RKO (cell line): ENCODE data around the gene AKAP5.
A peak's percentile ranks its signal among the peaks of the same experiment; 100 is the strongest.

Experiments used
- DNase-seq: peaks from one replicate; pipeline ENCODE4 v3.0.0-alpha.2; 2016; ENCODE audit warnings: low spot score

Gene AKAP5, protein sequence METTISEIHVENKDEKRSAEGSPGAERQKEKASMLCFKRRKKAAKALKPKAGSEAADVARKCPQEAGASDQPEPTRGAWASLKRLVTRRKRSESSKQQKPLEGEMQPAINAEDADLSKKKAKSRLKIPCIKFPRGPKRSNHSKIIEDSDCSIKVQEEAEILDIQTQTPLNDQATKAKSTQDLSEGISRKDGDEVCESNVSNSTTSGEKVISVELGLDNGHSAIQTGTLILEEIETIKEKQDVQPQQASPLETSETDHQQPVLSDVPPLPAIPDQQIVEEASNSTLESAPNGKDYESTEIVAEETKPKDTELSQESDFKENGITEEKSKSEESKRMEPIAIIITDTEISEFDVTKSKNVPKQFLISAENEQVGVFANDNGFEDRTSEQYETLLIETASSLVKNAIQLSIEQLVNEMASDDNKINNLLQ

DNA sequence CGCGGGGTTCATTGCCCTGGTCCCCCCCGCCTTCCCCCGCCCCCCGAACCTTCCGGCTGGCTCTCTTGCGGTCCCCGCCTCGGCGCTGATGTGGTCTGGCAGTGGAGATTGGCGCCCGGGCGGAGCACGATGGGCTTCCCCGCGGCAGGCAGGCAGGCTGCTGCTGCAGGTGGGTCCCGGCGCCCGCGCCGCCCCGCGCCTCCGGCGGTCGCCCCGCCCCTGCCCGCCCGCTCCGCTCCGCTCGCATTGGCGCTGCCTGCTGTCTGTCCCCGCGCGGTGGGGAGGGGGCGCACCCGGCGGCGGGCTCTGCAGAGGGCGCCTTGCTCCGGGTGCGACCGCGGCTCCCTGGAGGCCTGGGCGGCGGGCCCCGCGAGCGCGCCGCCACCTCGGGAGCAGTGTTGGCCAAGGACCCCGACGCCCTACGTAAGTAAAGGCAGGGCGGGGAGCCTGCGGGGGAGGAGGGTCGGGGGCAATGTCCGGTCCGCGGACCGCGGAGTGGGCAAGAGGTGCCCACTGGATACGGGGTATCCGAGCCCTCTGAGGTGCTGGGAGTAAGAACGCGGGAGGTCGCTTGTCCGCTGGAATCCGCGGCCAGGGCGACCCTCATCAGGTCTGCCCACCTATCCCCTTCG, at the start of gene AKAP5:
AKAP5 (plus strand) TSS at position 309 of the 632 bp plus-strand sequence. CDS start 2,896 bp downstream, outside the sequence.
- peak; percentile 40 for DNase-seq

DNA sequence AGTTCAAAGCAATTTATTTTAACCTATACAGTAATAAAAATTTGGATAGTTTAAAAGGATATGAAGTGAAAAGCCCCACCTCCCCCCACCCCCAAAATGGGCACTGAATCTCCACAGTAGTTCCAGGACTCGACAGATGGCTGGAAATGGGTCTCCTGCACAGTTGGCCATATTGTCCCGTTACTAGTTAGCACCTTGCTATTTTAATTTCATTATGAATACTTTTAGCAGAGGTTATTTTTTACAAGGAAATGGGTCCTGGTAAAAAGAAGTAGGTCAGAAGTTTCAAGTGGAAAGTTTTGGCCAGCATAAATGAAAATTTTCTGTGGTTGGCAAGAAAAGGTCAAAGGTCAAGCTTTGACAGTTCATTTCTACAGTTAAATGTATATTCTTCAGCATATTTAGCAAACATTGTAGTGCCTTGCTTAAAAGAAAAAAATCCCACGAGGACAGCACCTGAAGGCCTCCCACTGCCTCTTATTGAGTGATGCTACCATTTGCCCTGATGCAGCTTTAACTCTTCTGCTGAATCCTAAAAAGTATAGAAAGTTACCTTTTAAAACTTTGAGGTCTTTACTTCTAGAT, 48.9 kb upstream of the AKAP5 start:
- no peak for DNase-seq

DNA sequence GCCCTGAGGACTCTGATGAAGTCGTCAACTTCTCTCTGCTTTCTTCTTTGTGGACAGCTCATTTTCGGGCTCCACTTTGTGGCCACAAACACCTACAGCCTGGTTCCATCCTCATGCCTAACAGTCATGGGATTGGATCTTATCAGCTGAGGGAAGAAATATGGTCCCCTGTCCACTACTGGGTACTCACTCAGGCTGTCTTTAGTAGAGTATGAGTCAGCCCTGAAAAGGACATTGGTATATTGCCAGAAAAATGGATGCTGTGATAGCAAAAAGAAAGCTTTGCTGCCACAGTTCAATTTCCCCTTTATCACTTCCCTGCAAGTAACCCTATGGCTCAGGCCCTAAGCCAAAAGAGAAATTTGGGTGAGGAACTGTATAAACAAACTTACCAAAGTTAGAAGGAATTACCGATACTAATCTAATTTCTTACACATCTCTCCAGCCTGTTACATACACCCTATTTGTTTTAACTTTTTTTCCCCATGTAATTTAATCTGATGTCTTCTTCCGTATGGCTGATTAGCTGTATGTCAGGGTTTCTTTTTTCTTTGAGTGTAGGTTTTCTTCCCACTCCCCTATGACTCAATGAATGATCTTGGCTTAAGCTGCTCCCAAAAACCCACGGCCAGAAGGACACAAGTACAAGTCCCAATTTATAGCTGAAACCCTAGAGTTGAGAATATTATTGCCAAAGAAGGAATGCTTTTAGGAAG, 48.1 kb upstream of the AKAP5 start:
- no peak for DNase-seq

DNA sequence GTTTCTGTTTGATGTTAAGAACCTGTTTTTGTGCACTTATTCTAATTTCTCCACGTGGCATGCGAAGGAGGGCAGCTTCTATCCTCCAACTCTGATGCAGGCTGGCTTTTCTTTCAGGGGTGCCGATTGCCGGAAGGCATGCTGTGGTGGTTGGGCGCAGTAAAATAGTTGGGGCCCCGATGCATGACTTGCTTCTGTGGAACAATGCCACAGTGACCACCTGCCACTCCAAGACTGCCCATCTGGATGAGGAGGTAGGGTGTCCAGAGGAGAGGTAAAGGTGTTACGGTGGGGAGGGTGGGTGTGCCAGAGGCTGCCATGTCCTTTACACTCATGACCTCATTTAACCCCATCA, 47.6 kb upstream of the AKAP5 start:
- DNase-seq, result no peak

DNA sequence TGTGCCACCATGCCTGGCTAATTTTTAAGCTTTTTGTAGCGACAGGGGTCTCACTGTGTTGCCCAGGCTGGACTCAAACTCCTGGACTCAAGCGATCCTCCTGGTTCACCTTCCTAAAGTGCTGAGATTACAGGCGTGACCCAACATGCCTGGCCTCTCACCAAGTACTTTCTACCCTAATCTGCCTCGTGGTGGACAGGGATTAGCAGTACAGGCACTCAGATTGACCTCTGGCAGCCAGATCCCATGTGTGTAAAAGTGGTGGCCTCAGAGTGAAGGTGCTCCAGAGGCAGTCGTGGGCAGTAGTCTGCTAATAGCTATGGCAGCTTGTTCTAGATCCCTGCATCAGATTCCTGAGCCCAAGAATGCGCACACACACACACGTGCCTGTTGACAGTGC, 46.3 kb upstream of the AKAP5 start:
- no peak for DNase-seq

DNA sequence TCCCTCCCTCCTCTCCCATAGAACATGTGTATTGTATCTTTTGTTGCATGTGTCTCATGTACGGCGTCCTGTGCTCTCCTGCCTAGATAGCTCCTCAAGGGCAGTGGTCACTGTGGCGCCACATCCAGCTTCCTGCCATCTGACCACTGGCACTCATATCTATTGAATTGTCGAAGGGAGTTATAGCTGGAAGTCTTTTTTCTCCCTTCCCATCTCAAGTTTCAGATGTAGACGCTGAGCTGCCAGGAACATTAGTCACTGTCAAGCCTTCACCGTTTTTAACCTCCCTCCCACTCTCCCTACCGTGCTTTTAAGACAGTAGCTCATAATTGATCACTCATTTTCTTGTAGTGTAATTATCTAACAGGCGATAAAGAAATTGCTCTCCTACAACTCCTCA, 44.1 kb upstream of the AKAP5 start:
- DNase-seq, result no peak

DNA sequence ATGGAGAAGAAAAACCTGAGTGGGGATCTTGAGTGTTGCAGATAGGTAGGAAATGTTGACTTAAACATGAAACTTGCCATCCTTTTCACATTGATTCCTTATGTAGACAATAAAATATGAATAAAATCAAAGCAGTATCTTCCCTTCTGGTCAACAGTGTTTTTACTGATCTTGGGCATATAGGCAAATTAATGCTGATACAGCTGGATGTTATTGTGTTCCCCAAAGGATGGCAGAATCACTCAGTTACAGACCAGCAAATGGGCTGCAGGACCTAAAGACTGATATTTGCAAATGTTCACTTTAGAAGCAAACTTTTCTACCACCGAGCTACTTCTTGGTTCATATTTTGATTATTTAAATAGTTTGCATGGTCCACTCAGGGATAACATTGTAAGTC, 43.3 kb upstream of the AKAP5 start:
- no peak for DNase-seq

DNA sequence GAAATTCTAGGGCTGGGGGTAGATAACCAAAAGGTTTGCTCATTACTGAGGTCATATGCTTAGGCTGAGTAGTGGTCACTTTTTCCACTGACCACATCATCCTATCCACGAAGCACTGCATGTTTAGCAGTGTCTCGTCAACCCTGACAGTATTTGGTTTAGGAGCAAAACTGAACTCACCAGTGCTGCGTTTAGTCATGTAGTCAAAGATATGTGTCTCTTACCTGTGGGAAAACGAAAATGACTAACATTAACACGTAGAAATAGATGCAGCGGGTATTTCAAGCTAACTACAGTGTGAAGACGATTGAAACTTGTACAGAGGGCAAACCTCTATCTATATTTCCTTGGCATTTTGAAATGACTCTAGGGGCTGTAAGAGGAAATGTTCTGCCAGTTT, 42.5 kb upstream of the AKAP5 start:
- no peak for DNase-seq

DNA sequence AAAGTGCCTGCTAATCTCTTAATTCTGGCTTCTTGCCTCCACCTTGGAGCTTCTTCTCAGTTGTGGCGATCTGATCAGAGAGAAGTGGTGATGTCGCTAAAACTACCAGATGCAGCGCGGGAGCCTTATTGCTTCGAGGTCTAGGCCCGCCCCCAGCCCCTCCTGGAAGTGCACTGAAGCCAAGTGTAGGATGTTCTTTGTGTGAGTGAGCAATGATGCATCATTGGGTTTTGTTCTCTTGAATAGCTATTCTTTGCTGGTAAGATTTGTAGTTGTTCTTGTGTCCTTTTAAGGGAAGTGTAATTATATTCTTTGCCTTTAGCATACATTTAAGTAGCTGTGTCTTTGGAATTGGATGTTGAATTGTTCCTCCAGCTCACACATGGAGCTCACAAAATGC, 41.3 kb upstream of the AKAP5 start:
- DNase-seq, result no peak

DNA sequence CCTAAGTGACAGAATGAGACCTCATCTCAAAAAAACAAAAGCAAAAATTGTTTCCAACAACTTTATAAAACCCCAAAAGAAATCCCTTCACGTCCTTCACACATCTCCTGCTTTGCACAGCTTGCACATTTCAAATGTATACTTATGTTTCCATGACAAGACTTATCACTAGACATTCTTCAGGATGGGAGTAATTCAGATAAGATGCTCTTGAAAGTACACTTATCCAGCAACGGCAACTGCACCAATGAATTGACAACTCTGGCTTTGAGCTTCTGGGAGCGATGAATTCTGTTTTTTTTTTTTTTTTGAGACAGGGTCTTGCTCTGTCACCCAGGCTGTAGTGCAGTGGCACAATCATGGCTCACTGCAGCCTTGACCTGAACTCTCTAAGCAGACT, 30.8 kb upstream of the AKAP5 start:
- no peak for DNase-seq

DNA sequence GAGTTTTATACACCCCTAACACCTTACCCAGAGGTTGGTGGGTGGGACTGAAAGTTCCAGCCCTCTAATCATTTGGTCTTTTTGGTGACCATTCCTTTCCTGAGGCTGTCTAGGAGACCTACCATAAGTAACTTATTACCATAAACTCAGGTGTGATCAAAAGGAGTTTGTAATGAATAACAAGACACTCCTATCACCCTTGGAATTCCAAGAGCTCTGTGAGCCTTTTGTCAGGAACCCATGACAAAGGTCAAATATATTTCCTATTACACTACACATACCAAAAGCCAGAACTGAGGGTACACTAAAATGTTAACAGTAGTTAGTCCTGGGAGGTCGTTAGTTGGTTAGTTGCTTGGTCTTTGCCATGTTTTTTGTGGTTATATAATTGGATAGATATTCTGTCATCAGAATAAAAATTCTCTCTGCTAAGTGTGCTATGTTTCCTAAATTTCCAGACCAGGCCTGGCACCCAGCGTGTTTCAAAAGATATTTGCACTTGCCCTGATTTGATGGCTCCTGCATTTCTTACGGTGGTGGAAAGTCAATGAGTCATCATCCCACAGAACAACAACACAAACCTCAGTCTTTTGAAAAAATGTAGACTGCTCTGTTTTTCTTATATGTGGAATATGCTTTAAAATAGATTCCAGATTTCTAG, 27.0 kb upstream of the AKAP5 start:
- no peak for DNase-seq

DNA sequence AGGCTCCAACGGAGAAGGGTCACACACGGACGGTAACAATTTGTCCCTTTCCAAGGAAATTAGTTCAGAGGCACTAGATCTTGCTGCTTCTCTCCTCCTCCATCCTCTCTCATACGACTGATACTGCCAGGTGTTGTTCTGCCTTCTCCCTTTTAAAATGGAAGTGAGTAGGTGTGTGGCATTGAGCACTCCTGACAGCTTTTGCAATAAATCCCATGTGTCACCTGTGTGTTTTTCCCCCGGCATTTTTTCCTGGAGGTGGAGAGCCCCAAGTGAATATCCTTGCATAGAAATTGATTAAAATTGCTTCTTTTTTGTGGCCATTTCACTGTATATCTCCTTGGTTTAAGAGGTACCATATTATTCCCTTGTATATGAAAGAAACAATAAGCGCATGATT, 26.2 kb upstream of the AKAP5 start:
- no peak for DNase-seq

DNA sequence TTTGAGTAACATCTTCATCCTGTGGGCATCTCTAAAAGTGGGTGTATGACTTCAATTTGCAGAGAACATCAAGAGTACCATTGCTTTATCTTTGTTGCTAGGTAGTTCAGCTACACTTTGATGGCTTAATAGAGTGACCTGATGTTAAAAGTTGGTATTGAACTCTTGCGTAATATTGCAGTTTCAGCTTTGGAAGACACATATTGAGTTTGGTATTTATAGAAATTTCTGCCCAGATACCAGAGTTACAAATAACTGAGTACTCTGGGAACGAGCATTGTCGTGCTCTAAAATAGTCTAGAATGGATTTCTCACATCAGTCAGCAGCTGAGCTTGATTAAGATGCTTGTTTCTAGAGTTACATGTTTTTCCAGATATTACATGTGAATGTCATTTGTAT, 24.8 kb upstream of the AKAP5 start:
- no peak for DNase-seq

DNA sequence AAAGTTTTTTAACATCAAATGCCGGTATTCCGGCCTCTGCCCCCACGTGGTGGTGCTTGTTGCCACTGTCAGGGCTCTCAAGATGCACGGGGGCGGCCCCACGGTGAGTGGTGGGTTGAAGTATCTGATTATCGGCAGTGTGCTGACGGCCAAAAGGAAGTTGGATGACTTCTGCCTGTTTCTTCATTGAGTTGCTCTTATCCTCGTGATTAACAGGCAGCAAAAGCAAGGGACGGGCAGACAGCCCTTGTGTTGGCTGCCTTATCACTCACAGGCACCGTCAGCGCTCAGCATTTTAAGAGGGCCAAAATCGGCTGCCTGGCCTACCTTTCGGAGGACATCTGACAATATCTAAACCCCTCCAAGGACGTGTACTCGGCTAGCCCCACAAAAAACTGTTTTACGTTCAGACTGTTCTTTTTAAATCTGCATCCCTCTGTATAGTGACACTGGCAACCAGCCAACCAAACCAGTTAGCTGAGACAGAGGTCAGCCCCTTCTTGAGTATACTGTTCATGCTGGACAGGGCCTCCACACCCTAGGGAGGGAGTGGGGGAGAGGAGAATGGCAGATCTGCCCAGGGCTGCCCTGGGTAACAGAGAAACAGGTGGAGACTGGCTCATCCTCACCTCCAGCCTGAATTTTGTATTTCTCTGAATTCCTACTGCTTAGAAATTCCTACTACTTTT, 22.9 kb upstream of the AKAP5 start:
- no peak for DNase-seq

DNA sequence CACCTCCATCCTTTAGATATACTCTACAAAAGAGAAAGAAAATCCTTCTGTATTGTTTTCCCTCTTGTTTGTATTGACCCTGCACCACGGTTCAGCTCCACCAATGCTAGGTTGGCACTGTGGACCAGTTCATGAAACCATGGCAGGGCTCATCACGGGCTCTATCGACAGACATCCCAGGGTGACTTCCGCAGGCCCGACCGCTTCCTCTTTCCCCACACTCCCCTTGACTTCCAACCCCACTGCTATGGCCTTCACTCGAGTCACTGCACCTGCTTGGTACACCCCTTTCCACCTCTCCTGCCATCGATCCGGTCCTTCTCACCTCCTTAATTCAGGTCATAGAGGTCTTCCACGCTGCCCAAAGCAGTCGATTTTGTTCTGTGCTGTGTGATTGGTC, 21.2 kb upstream of the AKAP5 start:
- DNase-seq, result no peak

DNA sequence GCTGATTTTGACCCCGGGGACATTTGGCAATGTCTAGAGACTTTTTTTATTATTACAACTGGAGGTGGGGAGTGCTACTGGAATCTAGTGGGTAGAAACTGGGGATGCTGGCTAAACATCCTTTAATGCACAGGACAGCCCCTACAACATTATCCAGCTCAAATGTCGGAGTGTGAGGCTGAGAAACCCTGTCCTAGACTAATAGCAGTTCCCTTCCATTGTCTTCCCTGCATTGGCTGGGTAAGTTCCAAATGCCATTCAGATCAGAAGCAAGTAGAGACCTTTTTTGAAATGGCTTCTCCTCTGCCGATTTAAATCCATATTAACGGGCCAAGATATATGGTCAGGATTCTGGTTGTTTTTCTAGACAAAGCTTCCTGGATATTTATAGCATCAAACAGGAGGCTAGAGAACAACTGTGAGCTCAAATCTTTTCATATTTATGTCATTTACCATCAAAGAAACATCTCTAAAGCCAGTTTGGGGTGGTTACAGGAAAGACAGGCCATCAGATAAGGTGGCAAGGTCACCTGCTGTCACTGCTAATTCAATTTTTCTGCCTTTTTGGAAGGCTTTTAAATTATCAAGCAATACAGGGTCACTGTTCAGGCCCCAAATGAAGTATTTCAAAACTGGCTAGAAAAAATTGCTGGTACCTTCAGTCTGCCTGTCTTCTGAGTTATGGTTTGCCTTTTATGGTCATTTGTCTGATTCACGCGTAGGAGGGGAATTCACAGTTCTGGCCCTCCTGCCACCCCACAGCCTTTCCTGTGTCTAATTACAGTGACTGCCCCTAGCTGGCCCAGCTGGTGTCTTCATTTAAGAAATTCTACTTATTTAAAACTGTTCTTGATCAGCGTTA, 20.1 kb upstream of the AKAP5 start:
- DNase-seq, result peak; percentile 51

DNA sequence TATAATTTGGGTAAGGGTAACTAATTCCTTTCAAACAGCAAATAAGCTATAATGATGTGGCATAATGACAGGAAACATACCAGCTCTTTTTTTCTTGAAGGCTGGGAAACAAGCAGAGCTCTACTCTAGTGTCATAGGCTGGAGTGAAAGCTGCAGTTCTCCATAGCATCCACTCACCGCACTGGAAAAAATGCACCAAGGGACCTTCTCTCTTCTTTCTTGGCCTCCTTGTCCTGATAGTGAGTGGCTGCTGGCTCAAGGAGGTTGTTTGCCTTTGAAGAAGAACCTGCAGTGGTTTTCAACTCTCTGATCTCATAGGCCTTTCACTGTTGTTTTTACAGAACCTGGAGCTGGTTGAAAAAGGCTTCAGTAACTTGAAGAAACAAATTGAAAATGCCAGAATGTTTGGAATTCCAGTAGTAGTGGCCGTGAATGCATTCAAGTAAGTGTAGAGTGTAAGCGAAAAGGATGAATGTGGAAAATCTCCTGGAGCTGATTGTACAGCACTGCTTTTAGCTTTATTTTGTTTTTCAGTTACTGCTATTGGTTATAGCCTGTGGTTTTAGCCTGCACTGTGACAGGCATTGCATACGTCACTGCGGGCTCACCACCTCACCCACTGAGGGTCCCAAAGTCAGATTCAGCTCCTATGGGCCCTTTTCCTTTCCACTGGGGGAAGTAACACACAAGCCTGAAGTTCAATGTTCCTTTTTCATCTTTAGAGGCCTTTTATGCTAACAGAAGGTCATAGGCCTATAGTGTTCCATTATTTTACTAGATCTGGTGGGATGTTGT, 17.2 kb upstream of the AKAP5 start:
- no peak for DNase-seq

DNA sequence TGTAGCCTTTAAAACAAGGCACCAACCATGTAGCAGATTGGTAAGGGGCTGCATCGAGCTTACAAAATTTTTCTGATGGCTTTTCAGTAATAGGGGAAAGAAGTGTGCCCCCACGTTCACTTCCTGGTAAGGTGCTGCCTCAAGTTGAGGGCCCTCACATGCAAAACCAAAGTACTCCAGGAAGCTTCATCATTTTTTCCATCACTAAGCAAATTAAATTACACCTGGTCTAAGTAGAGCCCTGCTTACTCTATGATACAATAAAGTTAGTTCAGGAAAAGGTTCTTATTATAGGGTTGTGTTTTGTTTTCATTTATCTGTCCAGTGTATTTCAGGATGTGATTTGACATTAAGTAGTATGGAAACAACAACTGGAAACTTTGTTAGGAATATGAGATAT, 15.0 kb upstream of the AKAP5 start:
- no peak for DNase-seq

DNA sequence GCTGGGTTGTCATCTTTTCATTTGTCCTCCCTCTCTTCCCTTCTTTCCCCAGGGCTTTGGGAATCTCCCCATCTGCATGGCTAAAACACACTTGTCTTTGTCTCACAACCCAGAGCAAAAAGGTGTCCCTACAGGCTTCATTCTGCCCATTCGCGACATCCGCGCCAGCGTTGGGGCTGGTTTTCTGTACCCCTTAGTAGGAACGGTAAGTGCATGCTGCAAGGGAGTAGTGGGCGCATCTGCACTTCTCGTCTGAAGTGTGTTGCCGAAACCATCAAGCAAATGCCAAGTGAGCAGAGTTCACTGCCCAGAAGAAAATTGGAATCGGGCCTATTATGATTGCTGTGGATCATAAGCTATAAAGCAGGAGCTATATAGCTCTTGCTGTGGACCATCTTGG, 10.6 kb upstream of the AKAP5 start:
- no peak for DNase-seq
